ENCODE measurements around the gene AATF.

DNA sequence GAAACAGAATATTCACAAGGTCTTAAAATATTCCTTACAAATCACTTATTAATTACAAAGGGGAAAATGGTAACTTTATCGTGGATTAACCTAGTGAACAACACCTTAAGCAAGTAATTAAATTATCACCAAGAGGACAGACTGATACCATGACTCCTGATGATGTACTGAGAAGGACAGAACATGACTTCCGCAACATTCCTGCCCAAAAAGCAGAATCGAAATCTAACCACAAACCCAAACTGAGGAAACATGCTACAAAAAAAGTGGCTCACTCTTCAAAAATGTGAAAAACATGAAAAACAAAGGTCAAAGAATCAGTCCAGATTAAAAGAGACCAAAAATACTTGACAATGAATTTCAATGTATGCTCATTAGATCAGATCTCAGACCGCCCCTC lies 151.5 kb downstream of the AATF start:
- TF ChIP-seq CTCF (IDR thresholded peaks at IDR 0.05; ENCODE audit: control extremely low read depth in 1 of 3, insufficient read depth in 1 of 3, low read depth in 1 of 3, low read length in 3 of 3): no peak
- no peak for TF ChIP-seq ZNF274 (IDR thresholded peaks at IDR 0.05; ENCODE audit: borderline replicate concordance, extremely low read depth, low read length)
- no peak for TF ChIP-seq CEBPB (IDR thresholded peaks at IDR 0.05; ENCODE audit: low read depth, low read length)
- no peak for TF ChIP-seq POLR2AphosphoS5 (IDR thresholded peaks at IDR 0.05; ENCODE audit: low read depth, low read length)
- TF ChIP-seq TBP (IDR thresholded peaks at IDR 0.05; ENCODE audit: low read depth, low read length): no peak
- no peak for TF ChIP-seq RAD21 (IDR thresholded peaks at IDR 0.05 in 1 of 2, conservative IDR thresholded peaks at IDR 0.05 in 1 of 2; ENCODE audit: low read depth in 2 of 2, low read length in 2 of 2)
- TF ChIP-seq BACH1 (IDR thresholded peaks at IDR 0.05; ENCODE audit: low read length): no peak

Data from H1 (cell line).